ENCODE results near the gene EXTL2.

- TF ChIP-seq ZBTB43 (CRISPR knock-in tag; IDR thresholded peaks at IDR 0.05) (no peak), NCOA4 (IDR thresholded peaks at IDR 0.05; ENCODE audit: partially characterized antibody) (no peak), CTCF (IDR thresholded peaks at IDR 0.05 in 2 of 3, conservative IDR thresholded peaks at IDR 0.05 in 1 of 3; ENCODE audit: insufficient read depth in 2 of 3, low read depth in 1 of 3, low read length in 3 of 3) (no peak), FOXA1 (IDR thresholded peaks at IDR 0.05; ENCODE audit: borderline replicate concordance) (no peak), THRAP3 (IDR thresholded peaks at IDR 0.05; ENCODE audit: borderline replicate concordance) (no peak), ZSCAN29 (IDR thresholded peaks at IDR 0.05) (no peak), MAX (CRISPR knock-in tag; IDR thresholded peaks at IDR 0.05) (no peak), ARID4B (CRISPR knock-in tag; IDR thresholded peaks at IDR 0.05) (no peak)
Measured at GRCh38 chr1:100891380-100891779, 3.3 kb downstream of the EXTL2 start.
